ENCODE results near the gene METTL2B.

METTL2B gene, protein sequence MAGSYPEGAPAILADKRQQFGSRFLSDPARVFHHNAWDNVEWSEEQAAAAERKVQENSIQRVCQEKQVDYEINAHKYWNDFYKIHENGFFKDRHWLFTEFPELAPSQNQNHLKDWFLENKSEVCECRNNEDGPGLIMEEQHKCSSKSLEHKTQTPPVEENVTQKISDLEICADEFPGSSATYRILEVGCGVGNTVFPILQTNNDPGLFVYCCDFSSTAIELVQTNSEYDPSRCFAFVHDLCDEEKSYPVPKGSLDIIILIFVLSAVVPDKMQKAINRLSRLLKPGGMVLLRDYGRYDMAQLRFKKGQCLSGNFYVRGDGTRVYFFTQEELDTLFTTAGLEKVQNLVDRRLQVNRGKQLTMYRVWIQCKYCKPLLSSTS

DNA sequence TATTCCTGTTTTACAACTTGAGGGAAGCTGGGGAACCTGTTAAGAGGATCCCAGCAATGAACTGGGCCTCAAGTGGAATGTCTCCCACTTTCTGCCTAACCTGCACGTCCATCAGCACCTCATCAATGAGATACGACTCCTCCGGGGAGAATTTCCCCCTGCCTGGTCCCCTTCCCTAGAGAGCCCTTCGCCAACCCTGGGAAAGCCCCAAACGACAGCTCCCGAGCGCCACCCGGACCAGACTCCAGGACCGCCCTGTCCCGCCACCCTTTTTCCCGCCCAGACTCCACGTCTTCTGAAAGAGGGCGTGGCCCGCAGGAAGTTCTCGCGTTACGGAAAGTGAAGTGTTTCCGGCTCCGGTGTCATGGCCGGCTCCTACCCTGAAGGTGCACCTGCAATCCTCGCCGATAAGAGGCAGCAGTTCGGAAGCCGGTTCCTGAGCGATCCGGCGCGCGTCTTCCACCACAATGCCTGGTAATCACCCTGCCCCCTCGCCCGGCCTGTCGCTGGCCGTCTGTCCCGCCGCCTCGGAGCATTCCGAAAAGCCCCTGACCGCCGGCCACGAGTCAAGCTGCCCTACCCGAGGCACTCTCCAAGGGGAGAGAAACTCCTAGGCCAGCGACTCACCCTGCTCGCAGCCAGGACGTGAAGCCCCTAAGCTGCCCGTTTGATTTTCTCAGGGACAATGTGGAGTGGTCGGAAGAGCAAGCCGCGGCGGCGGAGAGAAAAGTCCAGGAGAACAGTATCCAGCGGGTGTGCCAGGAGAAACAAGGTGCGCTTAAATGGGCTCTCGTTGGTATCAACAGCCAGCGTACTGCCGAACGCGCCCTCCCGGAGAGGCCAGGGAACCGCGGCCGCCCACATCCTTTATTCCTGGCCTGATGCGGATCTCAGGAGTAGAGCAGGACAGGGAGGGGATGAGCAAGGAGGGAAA lies at the start of gene METTL2B:
Gene METTL2B, plus strand, starts transcription at position 347 of the 934 bp plus-strand sequence. Its CDS starts 18 bp downstream, at position 365.
- peak; percentile 46 to 95 (median 84) for DNase-seq

DNA sequence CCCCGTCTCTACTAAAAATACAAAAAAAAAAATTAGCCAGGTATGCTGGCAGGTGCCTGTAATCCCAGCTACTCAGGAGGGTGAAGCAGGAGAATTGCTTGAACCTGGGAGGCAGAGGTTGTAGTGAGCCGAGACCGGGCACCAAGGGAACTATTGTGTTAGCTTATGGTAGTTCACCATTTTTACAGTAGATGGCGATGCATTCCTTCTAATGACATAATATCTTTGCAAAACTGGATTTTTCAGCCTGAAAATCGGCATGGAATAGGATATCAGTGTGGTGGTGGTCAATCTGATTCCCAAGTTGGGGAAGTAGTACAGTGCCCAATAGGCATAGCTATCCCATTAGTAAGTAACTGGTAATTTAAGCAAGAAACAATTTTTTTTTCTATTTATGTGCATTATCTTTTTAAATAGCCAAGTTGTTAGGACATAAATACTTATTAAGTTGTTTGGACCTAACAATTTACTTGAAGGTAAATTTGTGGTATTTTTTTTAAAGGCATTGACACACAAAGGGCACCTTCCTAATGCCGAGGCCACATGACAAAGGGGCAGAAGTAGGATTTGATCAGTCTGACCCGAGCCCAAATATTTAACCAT lies 49.2 kb upstream of the METTL2B start:
- peak in 1 of 56 donors; percentile 13 for DNase-seq

DNA sequence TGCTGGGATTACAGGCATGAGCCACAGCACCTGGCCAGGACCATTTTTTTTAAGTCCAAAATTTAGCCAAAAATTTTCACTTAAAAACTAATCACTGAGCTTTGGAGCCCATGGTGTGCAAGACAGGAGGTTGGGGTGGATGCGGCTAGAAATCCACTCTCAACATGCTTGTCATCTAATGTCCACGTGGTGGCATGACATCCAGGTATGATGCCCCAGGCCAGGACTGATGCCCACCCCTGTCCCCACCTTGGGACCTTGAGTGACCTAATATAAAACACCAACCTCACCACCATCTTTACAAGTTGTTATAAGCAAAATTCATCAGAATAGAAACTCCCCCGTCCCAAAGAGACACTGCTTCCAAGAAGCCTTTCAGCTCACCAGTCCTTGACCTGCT lies 46.3 kb upstream of the METTL2B start:
- DNase-seq, result no peak

DNA sequence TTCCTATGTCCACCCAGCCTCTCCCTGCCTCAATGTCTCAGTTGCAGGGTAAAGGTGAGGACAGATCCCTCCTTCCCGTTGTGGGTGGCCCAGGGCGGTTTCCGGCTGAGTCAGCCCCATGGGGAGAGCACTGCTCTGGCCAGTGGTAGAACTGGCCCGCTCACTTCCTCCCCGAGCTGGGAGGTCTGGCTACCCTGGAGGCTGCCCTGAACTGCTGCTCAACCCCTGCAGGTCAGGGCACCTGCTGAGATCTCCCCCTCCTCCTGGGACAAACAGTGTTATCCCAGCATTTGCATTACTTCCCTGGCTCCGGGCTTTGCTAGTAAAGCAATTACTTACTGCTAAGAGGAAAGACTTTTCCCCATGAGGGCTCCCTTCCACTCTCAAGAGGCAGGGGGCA lies 45.3 kb upstream of the METTL2B start:
- DNase-seq, result no peak

DNA sequence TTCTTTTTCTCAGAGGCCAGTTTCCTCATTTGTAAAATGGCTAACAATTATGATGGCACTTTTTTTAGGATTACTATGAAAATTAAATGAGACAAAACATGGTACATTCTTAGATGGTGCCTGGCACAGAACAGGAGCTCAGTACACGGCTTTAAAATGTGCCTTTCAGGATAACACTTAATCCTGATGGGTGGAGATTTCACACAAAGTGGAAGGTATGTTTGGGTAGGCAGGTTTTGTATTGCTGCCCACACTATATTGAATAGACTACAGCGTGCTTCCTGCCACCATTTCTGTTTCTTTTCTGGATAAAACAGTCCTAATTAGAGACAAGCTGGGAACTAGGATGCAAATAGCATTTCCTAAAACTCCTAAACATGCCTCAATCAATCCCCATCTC lies 44.8 kb upstream of the METTL2B start:
- no peak for DNase-seq

DNA sequence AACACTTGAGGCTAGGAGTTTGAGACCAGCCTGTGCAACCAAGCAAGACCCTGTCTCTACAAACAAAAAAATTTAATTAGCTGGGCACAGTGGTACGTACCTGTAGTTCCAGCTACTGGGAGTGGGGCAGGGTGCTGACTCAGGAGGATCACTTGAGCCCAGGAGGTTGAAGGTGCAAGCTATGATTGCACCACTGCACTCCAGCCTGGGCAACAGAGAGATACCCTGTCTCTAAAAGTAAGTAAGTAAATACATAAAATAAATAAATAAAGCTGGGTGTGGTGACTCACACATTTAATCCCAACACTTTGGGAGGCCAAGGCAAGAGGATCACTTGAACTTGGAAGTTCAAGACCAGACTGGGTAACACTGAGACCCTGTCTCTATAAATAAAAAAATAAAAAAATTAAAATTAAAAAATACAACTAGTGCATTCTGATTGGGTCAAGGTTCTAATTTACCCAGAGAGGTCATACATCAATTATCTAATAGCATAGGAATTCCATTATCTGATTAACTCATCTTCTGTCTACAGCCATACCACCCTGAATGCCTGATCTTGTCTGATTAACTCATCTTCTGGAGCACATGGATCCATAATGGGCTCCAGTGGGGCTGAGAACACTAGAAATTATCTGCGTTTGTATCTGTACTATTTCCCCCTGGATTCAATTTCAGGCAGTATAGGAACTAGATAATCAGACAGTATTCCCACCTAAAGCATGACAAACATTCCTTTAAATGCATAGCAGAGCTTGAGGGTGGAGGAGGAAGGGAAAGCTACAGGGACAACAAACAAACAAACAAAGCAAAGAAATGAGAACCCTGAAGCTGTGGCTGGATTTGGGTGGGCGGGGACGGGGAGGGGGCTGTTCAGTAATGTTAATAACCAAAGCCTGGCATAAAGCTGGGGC lies 41.9 kb upstream of the METTL2B start:
- no peak for DNase-seq

DNA sequence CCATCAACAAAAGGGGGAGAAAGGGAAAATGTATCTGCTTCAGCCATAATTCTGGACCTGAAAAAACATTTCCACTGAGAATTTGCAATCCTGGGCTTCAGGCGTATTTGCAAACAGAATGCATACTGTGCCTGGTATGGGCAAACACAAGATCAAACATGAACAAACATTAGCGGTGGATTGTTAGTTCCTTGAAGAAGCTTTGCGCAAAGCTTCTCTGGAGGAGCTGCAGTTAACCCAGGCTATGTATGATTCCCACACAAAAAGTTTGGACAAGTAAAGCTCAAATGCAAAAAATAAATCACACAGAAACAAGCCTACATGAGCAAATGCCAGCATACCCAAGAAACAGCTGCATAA lies 41.2 kb upstream of the METTL2B start:
- no peak for DNase-seq

DNA sequence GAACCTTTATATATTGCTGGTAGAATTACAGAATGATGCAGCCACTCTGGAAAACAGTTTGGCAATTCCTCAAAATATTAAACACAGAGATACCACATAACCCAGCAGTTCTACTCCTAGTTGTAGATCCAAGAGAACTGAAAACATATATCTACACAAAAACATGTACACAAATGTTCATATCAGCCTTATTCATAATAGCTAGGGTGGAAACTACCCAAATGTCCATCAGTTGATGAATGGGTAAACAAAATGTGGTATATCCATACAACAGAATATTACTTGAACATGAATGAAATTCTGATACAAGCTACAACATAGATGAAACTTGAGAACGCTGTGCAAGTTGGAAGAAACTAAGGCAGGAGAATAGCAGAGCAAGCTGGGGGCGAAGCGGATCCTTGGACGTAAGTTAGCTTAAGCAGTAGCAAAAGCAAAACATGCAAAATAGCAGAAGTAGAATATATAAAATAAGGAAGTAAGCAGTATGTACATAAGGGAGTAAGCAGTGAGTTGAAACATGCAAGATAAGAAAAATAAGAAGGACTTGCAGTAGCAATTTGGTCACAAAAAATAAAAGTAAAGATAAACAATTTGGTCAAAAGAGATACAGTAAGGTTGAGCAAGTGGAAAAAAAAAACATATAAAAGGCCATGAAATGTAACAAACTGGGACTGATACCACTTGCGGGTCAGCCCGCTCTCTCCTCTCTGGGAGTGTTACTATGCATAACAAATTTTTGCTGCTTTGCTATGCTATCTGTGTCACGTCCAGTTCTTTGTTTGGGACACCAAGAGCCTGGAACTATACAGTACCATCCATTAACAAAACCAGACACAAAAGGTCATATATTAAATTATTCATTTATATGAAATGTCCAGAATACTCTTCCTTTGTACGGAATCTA lies 38.9 kb upstream of the METTL2B start:
- no peak for DNase-seq

DNA sequence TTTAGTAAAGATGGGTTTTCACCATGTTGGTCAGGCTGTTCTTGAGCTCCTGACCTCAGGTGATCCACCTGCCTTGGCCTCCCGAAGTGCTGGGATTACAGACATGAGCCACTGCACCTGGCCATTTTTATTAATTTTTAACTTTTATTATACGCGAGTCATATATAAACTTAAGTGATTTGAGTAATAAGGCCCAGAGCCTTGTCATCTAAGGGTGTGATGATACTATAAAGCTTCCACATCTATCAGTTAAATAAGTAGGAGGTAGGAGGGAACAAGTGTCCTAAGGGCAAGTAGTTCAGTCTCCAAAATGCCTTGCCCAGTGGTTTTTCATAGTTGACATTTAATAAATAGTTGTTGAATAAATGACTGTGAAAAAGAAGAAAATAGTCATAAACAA lies 34.2 kb upstream of the METTL2B start:
- no peak for DNase-seq

DNA sequence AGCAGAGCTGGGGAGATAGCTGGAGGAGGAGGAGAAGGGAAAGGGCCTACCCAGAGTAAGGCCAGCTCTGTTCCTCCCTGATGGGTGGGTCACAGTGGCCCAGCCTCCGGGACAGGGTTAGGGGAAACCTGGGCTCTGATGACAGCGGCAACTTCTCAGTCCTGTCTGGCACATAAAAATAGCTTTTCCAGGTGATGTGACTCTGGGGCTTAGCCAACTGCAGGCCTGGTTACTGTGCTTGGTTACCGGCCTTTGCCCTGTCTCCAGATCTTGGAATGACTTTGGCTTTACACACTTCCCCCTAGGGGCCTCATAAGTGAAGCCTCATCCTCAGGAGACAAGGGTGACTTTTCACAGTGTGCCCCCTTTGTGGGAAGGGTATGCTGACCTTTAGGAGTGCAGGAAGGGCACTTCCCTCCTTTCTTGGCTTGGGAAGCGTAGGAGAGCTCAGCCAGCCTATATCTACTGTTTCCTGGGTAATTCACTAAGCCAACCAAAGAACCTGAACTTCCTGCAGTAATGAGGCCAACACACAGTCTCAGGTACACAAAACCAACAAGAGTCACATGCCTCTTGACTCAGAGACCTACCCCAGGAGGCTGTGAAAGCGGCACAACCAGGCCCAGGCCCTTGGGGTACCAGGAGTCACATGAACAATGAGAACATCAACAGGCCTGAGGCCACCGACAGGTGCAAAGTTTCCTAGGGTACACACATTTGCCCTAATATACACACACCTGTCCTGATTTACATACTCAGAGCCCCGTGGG lies 32.5 kb upstream of the METTL2B start:
- DNase-seq, result no peak

DNA sequence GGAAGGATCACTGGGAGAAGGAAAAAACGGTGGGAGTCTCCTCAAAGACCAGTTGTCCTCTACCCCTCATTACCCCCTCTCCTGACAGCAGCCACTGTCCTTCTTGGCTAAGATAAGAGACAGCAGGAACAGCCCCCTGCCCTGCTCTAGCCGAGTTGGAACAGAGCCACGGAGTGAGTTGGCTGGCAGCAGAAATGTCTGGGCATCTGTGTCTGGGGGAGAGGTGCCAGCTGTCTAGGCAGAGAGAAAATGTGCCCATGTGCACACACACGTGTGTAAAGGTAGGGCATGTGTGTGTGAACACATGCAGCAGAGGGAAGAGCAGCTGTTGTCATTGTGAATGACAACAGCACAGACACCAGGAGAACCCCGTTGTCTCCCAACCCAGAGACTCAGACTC lies 30.2 kb upstream of the METTL2B start:
- peak in 12 of 56 donors; percentile 5 to 29 (median 15) for DNase-seq

DNA sequence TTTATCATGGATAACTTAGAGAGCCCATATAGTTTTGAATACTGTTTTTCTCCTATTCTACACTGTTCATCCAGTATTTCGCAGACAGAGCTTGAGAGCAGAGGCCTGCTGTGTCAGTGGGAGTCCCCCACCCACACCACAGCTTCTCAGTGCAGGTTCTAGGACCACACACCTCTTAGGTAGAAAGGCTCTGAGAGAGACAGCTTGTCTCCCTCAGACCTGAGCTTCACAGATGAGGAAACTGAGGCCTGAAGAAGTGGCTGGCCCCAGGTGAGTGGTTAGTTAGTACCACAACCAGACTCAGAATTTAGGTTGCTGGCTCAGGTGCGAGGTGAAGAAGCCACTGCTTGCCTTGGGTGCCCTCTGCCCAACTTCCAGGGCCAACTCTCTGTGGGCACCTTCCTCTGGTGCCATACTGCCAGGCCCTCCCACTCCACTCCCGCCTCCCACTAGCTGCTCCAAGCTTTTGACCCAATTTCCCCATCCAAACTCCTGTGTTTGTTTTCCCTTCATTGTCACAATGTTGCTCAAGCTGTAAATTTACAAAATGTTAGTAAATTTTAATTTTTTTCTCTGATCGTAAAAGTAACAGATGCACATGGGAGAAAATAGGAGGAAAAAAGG lies 28.5 kb upstream of the METTL2B start:
- no peak for DNase-seq

DNA sequence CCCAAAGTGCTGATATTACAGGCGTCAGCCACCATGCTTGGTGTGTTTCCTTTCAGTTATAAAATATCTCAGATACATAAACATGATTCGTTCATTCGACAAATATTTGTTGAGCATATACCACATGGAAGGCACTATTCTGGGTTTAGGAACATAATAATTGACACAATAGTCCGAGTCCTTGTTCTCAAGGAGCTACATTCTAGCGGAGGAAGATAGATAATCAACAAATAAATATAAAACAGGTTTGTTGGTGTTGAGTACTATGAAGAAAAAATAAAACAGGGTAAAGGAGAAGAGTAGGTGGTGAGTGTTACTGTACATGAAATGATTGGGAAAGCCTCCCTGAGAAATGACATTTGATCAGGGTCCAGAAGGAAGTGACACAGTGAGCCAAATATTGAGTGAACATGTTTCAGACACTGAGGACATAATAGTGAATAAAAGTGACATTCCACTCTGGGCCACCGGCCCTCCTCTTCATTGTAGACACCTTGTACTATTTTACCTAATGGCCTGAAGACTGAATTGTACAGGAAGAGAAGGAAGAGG lies 27.7 kb upstream of the METTL2B start:
- no peak for DNase-seq

DNA sequence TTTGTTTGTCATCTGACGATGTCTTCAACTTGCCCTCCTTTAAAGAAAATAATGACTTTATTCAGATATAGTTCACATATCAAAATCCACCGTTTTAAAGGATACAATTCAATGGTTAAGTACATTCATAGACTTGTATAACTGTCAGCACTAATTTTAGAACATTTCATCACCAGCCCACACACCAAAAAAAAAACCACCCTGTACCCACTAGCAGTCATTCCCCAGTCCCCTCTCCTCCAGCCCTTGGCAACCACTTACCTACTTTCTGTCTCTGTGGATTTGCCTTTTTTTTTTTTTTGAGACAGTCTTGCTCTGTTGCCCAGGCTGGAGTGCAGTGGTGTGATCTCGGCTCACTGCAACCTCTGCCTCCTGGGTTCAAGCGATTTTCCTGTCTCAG lies 26.1 kb upstream of the METTL2B start:
- peak in 1 of 56 donors; percentile 11 for DNase-seq

DNA sequence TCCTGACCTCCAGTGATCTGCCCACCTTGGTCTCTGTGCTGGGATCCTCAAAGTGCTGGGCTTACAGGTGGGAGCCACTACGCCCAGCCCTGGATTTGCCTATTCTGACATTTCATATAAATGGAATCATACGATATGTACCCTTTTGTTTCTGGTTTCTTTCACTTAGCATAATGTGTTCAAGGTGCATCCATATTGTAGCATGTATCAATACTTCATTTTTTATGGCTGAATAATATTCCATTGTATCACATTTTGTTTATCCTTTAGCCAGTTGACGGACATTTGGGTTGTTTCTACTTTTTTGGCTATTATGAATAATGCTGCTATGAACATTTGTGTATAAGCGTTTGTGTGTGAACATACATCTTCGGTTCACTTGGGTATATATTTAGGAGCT lies 25.6 kb upstream of the METTL2B start:
- DNase-seq, result no peak

DNA sequence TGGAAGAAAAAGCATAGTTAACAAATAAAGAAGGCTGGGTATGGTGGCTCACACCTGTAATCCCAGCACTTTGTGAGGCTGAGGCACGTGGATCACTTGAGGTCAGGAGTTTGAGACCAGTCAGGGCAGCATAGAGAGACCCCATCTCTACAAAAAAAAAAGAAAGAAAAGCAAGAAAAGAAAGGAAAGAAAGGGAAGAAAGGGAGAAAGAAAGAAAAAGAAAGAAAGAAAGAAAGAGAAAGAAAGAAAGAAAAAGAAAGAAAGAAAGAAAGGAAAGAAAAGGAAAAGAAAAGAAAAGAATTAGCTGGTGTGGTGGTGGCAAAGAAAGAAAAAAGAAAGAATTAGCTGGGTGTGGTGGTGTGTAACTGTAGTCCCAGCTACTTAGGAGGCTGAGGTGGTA lies 24.0 kb upstream of the METTL2B start:
- no peak for DNase-seq

DNA sequence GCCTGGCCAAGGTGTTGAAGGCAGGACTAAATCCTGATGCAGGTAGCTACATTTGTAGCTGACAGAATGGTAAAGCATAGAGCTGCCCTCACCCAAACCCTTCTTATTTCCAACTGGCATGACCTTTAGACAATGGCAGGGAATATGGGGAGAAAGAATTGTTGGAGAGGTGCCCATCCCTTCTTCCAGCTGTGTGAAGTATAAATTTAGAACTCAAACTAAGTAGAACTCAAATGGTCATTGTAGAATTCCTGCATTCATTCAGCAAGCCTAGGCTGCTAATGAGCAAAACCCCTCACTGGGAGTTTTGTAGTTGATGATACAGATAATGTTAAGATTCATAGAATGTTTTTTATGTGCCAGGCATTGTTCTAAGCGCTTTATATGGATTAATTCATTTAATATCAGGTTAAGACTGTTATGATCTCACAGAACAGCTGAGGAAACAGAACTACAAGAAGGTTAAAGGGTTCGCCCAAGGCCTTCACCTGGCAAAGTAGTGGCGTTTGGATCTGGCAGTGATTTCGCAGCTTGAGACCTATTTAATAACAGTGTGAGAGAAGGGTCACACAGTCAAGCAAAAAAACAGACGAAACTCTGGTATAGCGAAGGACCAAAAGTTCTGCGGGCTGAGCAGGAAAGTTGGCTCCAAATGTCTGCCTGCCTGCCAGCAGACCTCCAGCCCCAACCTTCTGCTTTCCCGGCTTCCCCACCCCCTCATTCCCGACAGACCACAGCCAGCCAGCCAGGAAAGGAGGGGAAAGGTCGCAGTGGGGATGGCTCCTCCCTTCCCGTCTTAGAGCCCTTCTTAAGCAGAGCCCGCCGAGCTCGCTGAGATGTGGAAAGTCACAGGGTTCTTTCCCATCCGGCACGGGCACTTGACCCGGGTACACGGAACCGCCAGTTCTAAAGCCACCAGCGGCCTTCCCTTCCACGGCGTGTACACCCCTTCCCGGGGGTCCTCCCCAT lies 22.4 kb upstream of the METTL2B start:
- DNase-seq, result peak in 50 of 56 donors; percentile 4 to 74 (median 45)

All from nucleus accumbens (tissue), 56 donors.